Cardiac septum (tissue), 1 donor: ENCODE results near the gene SVIP. TPM values are rescaled to one million over a fixed set of nuclear protein-coding genes. Genes with fewer than 3 reads are reported as not detected.

Source experiments
- DNase-seq: peaks from one replicate; pipeline ENCODE4 v3.0.0-alpha.2; 2020; ENCODE audit warnings: low spot score
- intact Hi-C: fragments of 100-400 bp; cut with DNase I; formaldehyde crosslinking; loops from one replicate; pipeline ENCODE4 v1.14.0; 2022
- long read RNA-seq: library from polyadenylated mRNA; unstranded; transcript quantifications from one replicate; pipeline ENCODE4 v2.0.0, GENCODE V29; 2021
- total RNA-seq: library from RNA; stranded (reverse); fragmentation: NEBNext Ultra II Directional; extraction: Animal tissue kit (Norgen Biotek cat#: 25700); gene quantifications from one replicate; pipeline ENCODE4 v1.2.1, GENCODE V29; 2021
- donor health status: DM: no; HTN: no; CAD: no.

The SVIP gene
- total RNA-seq = 26.0 TPM
- long read RNA-seq, full-length matches to known transcripts = 25 of 34 reads
- long read RNA-seq, partial matches to known transcripts = 7 of 34 reads
- long read RNA-seq, other reads (novel, unspliced or antisense) = 2 of 34 reads

GRCh38 chr11:22829231-22830081, at the start of gene SVIP:
Gene SVIP (minus strand): TSS chr11:22829801. CDS start chr11:22829748, 53 bp downstream.
- DNase-seq = peak; percentile 98
- intact Hi-C loops = no loop called here

GRCh38 chr11:22878604-22879003, 49.0 kb upstream of the SVIP start:
- DNase-seq = no peak
- intact Hi-C loops = no loop called here

- DNase-seq = no peak
- intact Hi-C loops = no loop called here
Observed at GRCh38 chr11:22878039-22878438, 48.4 kb upstream of the SVIP start.

GRCh38 chr11:22875869-22876473, 46.4 kb upstream of the SVIP start:
- DNase-seq = no peak
- intact Hi-C loops = no loop called here

- no peak for DNase-seq
Observed at GRCh38 chr11:22869325-22869724, 39.7 kb upstream of the SVIP start.

GRCh38 chr11:22860241-22860640, 30.6 kb upstream of the SVIP start, which contains the start of gene CCDC179:
Gene CCDC179 (minus strand): TSS chr11:22860474. CDS start chr11:22860421, 53 bp downstream.
- intact Hi-C loops = no loop called here
- DNase-seq = no peak

More at GRCh38 chr11:22869325-22869724, 39.7 kb upstream of the SVIP start:
- intact Hi-C loops = no loop called here

- intact Hi-C loops = no loop called here
- no peak for DNase-seq
Observed at GRCh38 chr11:22859756-22860155, 30.2 kb upstream of the SVIP start.

- intact Hi-C loops = no loop called here
- DNase-seq = no peak
Observed at GRCh38 chr11:22851477-22851876, 21.9 kb upstream of the SVIP start.

GRCh38 chr11:22846726-22847125, 17.1 kb upstream of the SVIP start:
- intact Hi-C loops = no loop called here
- DNase-seq = no peak

- DNase-seq = no peak
- intact Hi-C loops = no loop called here
Observed at GRCh38 chr11:22832315-22833015, 2.9 kb upstream of the SVIP start.

GRCh38 chr11:22830082-22830414, 447 bp upstream of the SVIP start:
- no peak for DNase-seq
- intact Hi-C loops = no loop called here

GRCh38 chr11:22828373-22828772, 1.2 kb downstream of the SVIP start:
- intact Hi-C loops = no loop called here

GRCh38 chr11:22822203-22822602, 7.4 kb downstream of the SVIP start:
- no peak for DNase-seq
- intact Hi-C loops = no loop called here

More at GRCh38 chr11:22828373-22828772, 1.2 kb downstream of the SVIP start:
- no peak for DNase-seq

GRCh38 chr11:22809893-22810292, 19.7 kb downstream of the SVIP start:
- intact Hi-C loops = no loop called here

GRCh38 chr11:22808571-22809197, 20.9 kb downstream of the SVIP start:
- DNase-seq = no peak
- intact Hi-C loops = no loop called here

More at GRCh38 chr11:22809893-22810292, 19.7 kb downstream of the SVIP start:
- no peak for DNase-seq

GRCh38 chr11:22807855-22808570, 21.6 kb downstream of the SVIP start:
- no peak for DNase-seq
- intact Hi-C loops = no loop called here

GRCh38 chr11:22807391-22807790, 22.2 kb downstream of the SVIP start:
- intact Hi-C loops = no loop called here

GRCh38 chr11:22802861-22803260, 26.7 kb downstream of the SVIP start:
- intact Hi-C loops = no loop called here
- no peak for DNase-seq

More at GRCh38 chr11:22807391-22807790, 22.2 kb downstream of the SVIP start:
- DNase-seq = no peak

- no peak for DNase-seq
- intact Hi-C loops = no loop called here
Observed at GRCh38 chr11:22800482-22800881, 29.1 kb downstream of the SVIP start.
